H1 (cell line): ENCODE measurements around the gene PARK7. TPM values are rescaled to one million over a fixed set of nuclear protein-coding genes. Genes with fewer than 3 reads are reported as not detected.

Source experiments
- CTCF ChIA-PET: fragments of 300-600 bp; sonication (Branson Sonifier 250); formaldehyde crosslinking; loops from one replicate; lab custom pipeline; 2021; ENCODE audit not compliant: partially characterized antibody; lab: Charles Lee
- POLR2A ChIA-PET: fragments of 300-600 bp; sonication (Branson Sonifier 250); formaldehyde crosslinking; loops from one replicate; lab custom pipeline; 2021; ENCODE audit warnings: inconsistent platforms; ENCODE audit not compliant: partially characterized antibody; lab: Charles Lee
- DNase-seq, 2 experiments: peaks; one replicate each; pipeline versions ENCODE4 v3.0.0 to v3.0.0-alpha.2; 2010 to 2022; ENCODE audit warnings: low spot score in 2 of 2, low read depth in 1 of 2, mixed read lengths in 1 of 2
- FAIRE-seq: peaks from 2 replicates; lab custom pipeline; 2011; peaks lifted over from hg19 to GRCh38; lab: Jason Lieb, UNC
- H2AFZ ChIP-seq: 2 replicates; pipeline ENCODE4 v1.8.1; 2012; ENCODE audit warnings: low read length, inconsistent platforms
- H2AK5ac ChIP-seq: 2 replicates; pipeline ENCODE4 v1.6.1; 2013; ENCODE audit warnings: low read depth, low read length
- H2BK120ac ChIP-seq: replicated peaks from 2 replicates; pipeline ENCODE3; 2013; ENCODE audit warnings: low read depth, low read length, inconsistent platforms
- H2BK12ac ChIP-seq: 2 replicates; pipeline ENCODE4 v1.6.1; 2013; ENCODE audit warnings: low read depth, low read length
- H2BK15ac ChIP-seq: 2 replicates; pipeline ENCODE4 v1.6.1; 2013; ENCODE audit warnings: low read length
- H2BK20ac ChIP-seq: 2 replicates; pipeline ENCODE4 v1.6.1; 2013; ENCODE audit warnings: low read length
- H2BK5ac ChIP-seq: 2 replicates; pipeline ENCODE4 v1.6.1; 2013; ENCODE audit warnings: low read depth, low read length
- H3K14ac ChIP-seq: 2 replicates; pipeline ENCODE4 v1.6.1; 2013; ENCODE audit warnings: inconsistent platforms; ENCODE audit not compliant: insufficient read length
- H3K18ac ChIP-seq: 2 replicates; pipeline ENCODE4 v1.6.1; 2013; ENCODE audit warnings: low read length; ENCODE audit errors: extremely low read depth
- H3K23ac ChIP-seq: 2 replicates; pipeline ENCODE4 v1.6.1; 2013; ENCODE audit warnings: inconsistent platforms; ENCODE audit not compliant: insufficient read length
- H3K23me2 ChIP-seq: 2 replicates; pipeline ENCODE4 v1.6.1; 2013; ENCODE audit warnings: low read depth, low read length
- H3K27ac ChIP-seq: 2 replicates; pipeline ENCODE4 v1.6.1; 2011; ENCODE audit warnings: low read depth, low read length, inconsistent platforms
- H3K27me3 ChIP-seq, 4 experiments: replicated peaks in 1 of 4; 1 replicate in 1 of 4; 2 replicates in 3 of 4; pipeline versions ENCODE4 v1.6.1 to v1.8.1; 2011 to 2013; ENCODE audit warnings: low read length in 3 of 4, mild to moderate bottlenecking in 3 of 4, inconsistent platforms in 2 of 4, mixed read lengths in 2 of 4, moderate library complexity in 1 of 4; ENCODE audit not compliant: control insufficient read depth in 3 of 4, insufficient read depth in 3 of 4; ENCODE audit errors: extremely low read depth in 1 of 4
- H3K36me3 ChIP-seq, 4 experiments: 2 replicates each; pipeline versions ENCODE4 v1.6.1 to v1.8.1; 2011 to 2013; ENCODE audit warnings: mild to moderate bottlenecking in 4 of 4, low read length in 3 of 4, moderate library complexity in 2 of 4, control low read depth in 1 of 4, inconsistent platforms in 1 of 4; ENCODE audit not compliant: insufficient read depth in 4 of 4, control insufficient read depth in 2 of 4
- H3K4ac ChIP-seq: replicated peaks from 2 replicates; pipeline ENCODE3; 2013; ENCODE audit warnings: low read length, low read depth, mixed read lengths, inconsistent platforms; ENCODE audit not compliant: insufficient read length
- H3K4me1 ChIP-seq, 4 experiments: replicated peaks in 1 of 4; 1 replicate in 1 of 4; 2 replicates in 3 of 4; pipeline versions ENCODE4 v1.6.1 to v1.8.1; 2011 to 2013; ENCODE audit warnings: low read length in 3 of 4, inconsistent platforms in 2 of 4, mixed read lengths in 1 of 4; ENCODE audit not compliant: insufficient read depth in 4 of 4, control insufficient read depth in 3 of 4
- H3K4me2 ChIP-seq, 2 experiments: 2 replicates each; pipeline versions ENCODE4 v1.6.1 to v1.8.1; 2011 to 2013; ENCODE audit warnings: low read depth in 2 of 2, low read length in 2 of 2, control low read depth in 1 of 2, inconsistent platforms in 1 of 2, mild to moderate bottlenecking in 1 of 2; ENCODE audit not compliant: insufficient read depth in 1 of 2
- H3K4me3 ChIP-seq, 4 experiments: fragments of 200-600, 300-600 bp in 1 of 4; sonication (generic), shearing (Covaris generic), sonication (Bioruptor Twin) in 1 of 4; 2 replicates each; pipeline versions ENCODE4 v1.5.1 to v1.8.1; 2011 to 2016; ENCODE audit warnings: low read length in 4 of 4, low read depth in 3 of 4, control low read depth in 2 of 4, inconsistent platforms in 2 of 4, mild to moderate bottlenecking in 2 of 4, mixed read lengths in 1 of 4, moderate library complexity in 1 of 4; ENCODE audit not compliant: insufficient read depth in 2 of 4; ENCODE audit errors: extremely low read depth in 1 of 4
- H3K56ac ChIP-seq: replicated peaks from 2 replicates; pipeline ENCODE3; 2013; ENCODE audit warnings: low read depth, mild to moderate bottlenecking, mixed read lengths, low read length, inconsistent platforms; ENCODE audit not compliant: insufficient read length
- H3K79me1 ChIP-seq: 2 replicates; pipeline ENCODE4 v1.6.1; 2013; ENCODE audit warnings: low read depth, low read length, control low read depth
- H3K79me2 ChIP-seq, 2 experiments: 2 replicates each; pipeline versions ENCODE4 v1.6.1 to v1.8.1; 2012 to 2013; ENCODE audit warnings: low read length in 2 of 2, mild to moderate bottlenecking in 2 of 2, inconsistent platforms in 1 of 2; ENCODE audit not compliant: insufficient read depth in 2 of 2, control insufficient read depth in 1 of 2
- H3K9ac ChIP-seq, 4 experiments: replicated peaks in 1 of 4; 1 replicate in 1 of 4; 2 replicates in 3 of 4; pipeline versions ENCODE4 v1.6.1 to v1.8.1; 2011 to 2013; ENCODE audit warnings: low read depth in 3 of 4, low read length in 3 of 4, control low read depth in 2 of 4, mild to moderate bottlenecking in 2 of 4, moderate library complexity in 2 of 4, inconsistent platforms in 1 of 4; ENCODE audit errors: extremely low read depth in 1 of 4
- H3K9me3 ChIP-seq, 2 experiments: 2 replicates each; pipeline versions ENCODE4 v1.6.1 to v1.8.1; 2012 to 2013; ENCODE audit warnings: mild to moderate bottlenecking in 2 of 2, moderate library complexity in 2 of 2, control low read depth in 1 of 2, inconsistent platforms in 1 of 2, low read depth in 1 of 2, low read length in 1 of 2, mixed read lengths in 1 of 2; ENCODE audit not compliant: insufficient read depth in 2 of 2
- H4K20me1 ChIP-seq, 2 experiments: replicated peaks in 1 of 2; 2 replicates each; pipeline versions ENCODE3 to v1.8.1; 2011 to 2013; ENCODE audit warnings: inconsistent platforms in 2 of 2, low read length in 2 of 2, mild to moderate bottlenecking in 1 of 2; ENCODE audit not compliant: insufficient read depth in 2 of 2, control insufficient read depth in 1 of 2
- H4K5ac ChIP-seq: 2 replicates; pipeline ENCODE4 v1.6.1; 2013; ENCODE audit warnings: low read length, low read depth, mixed read lengths, inconsistent platforms; ENCODE audit not compliant: insufficient read length
- H4K8ac ChIP-seq: 2 replicates; pipeline ENCODE4 v1.8.0; 2013; ENCODE audit warnings: mild to moderate bottlenecking, moderate library complexity, low read length, inconsistent platforms; ENCODE audit not compliant: insufficient read depth; ENCODE audit errors: extremely low read depth
- H4K91ac ChIP-seq: replicated peaks from 2 replicates; pipeline ENCODE3; 2013; ENCODE audit warnings: low read length, mixed read lengths, inconsistent platforms; ENCODE audit not compliant: insufficient read length
- HDAC6 ChIP-seq: IDR thresholded peaks from one replicate; pipeline ENCODE4 v1.7.1; 2012; ENCODE audit warnings: low read depth, mild to moderate bottlenecking, inconsistent platforms, low read length, moderate library complexity
- JUN ChIP-seq: IDR thresholded peaks from 2 replicates; pipeline ENCODE4 v1.6.1; 2011; ENCODE audit warnings: low read depth, mild to moderate bottlenecking, improper control_type of control experiment, low read length
- JUND ChIP-seq: IDR thresholded peaks from 2 replicates; pipeline ENCODE4 v1.6.1; 2011; ENCODE audit warnings: mild to moderate bottlenecking, improper control_type of control experiment, low read length
- POLR2A ChIP-seq, 2 experiments: IDR thresholded peaks; 1 replicate in 1 of 2; 2 replicates in 1 of 2; pipeline ENCODE4 v1.6.1; 2011; ENCODE audit warnings: low read depth in 2 of 2, low read length in 2 of 2, mild to moderate bottlenecking in 2 of 2; ENCODE audit errors: control extremely low read depth in 1 of 2
- SAP30 ChIP-seq: fragments of 300-600 bp; sonication (generic); IDR thresholded peaks from 2 replicates; pipeline ENCODE4 v1.7.1; 2012; ENCODE audit warnings: low read length, moderate library complexity, mild to moderate bottlenecking, inconsistent platforms; ENCODE audit not compliant: insufficient read depth, insufficient replicate concordance
- SIRT6 ChIP-seq: IDR thresholded peaks from one replicate; pipeline ENCODE4 v1.7.1; 2012; ENCODE audit warnings: low read length, inconsistent platforms
- SP1 ChIP-seq: IDR thresholded peaks from 2 replicates; pipeline ENCODE4 v1.6.1; 2011; ENCODE audit warnings: low read depth, low read length
- SP4 ChIP-seq: IDR thresholded peaks from 2 replicates; pipeline ENCODE4 v1.6.1; 2012; ENCODE audit warnings: low read length, inconsistent platforms
- TAF1 ChIP-seq: IDR thresholded peaks from 2 replicates; pipeline ENCODE4 v1.6.1; 2011; ENCODE audit warnings: mild to moderate bottlenecking, low read depth, low read length
- TAF7 ChIP-seq: optimal IDR thresholded peaks from 2 replicates; pipeline ENCODE3; 2011; ENCODE audit warnings: low read depth, mild to moderate bottlenecking, inconsistent platforms, low read length, moderate library complexity, borderline replicate concordance
- WGBS, 2 experiments: shearing (Covaris generic) in 1 of 2; methylation state at CpG; one replicate each; pipeline versions ENCODE4 v1.1.6 to v1.1.7; 2013 to 2015; ENCODE audit warnings: low lambda C conversion rate in 2 of 2, mixed read lengths in 2 of 2, inconsistent platforms in 1 of 2, low coverage in 1 of 2, missing lambda C conversion rate in 1 of 2; ENCODE audit not compliant: insufficient replicate concordance in 2 of 2, insufficient coverage in 1 of 2, insufficient read length in 1 of 2; ENCODE audit errors: extremely low coverage in 1 of 2, missing lambda C conversion rate in 1 of 2; 5-methylcytosine and 5-hydroxymethylcytosine counted together
- polyA plus RNA-seq, 7 experiments: library from polyadenylated mRNA; depleted of rRNA in 3 of 7; stranded (reverse) in 5 of 7; unstranded in 2 of 7; fragments of >200 nt in 5 of 7; fragments of 200-250 nt in 2 of 7; gene quantifications; 1 replicate in 5 of 7; 2 replicates in 1 of 7; 4 replicates in 1 of 7; pipeline versions ENCODE4 v1.2.1 to v1.2.3, GENCODE V29; 2011 to 2013; ENCODE audit warnings: missing spikeins in 2 of 7, mixed read lengths in 2 of 7
- total RNA-seq: library from RNA; stranded (reverse); fragmentation: NEBNext Ultra II Directional; extraction: Animal tissue kit (Norgen Biotek cat#: 25700); gene quantifications from 2 replicates; pipeline ENCODE4 v1.2.1, GENCODE V29; 2021
- TF ChIP-seq, protein P1 (sequence below), 3 experiments: IDR thresholded peaks; 1 replicate in 2 of 3; 2 replicates in 1 of 3; pipeline versions ENCODE4 v1.5.1 to v1.6.1; 2011; ENCODE audit warnings: low read length in 3 of 3, mild to moderate bottlenecking in 3 of 3, inconsistent platforms in 2 of 3, low read depth in 1 of 3, moderate library complexity in 1 of 3; ENCODE audit not compliant: insufficient read depth in 1 of 3; ENCODE audit errors: control extremely low read depth in 1 of 3
- TF ChIP-seq, protein P2 (sequence below): IDR thresholded peaks from 2 replicates; pipeline ENCODE4 v1.6.1; 2012; ENCODE audit warnings: inconsistent platforms

The PARK7 gene
- total and polyA plus RNA-seq, 2 of the 8 experiments (the other 6 are each of a cell fraction or from before 2014, with no cell fraction given), result 206 to 383 TPM

DNA sequence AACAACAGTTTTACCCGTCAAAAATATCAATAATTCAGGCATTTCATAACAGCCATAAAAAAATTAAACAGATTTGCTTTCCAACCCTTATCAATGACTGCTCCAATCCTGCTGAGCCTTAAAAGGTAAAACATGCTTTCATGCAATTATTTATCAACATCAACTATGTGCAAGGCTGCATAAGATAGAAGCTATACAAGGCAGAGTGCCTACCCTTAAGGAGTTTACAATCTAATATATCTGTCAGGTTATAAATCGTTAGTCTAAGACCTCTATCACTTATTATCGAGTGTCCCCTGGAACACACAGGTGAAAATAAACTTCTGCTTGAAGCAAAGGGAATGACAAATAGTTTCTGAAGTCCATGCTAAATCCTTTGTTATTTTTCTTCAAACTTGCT is 62.8 kb downstream of the PARK7 start:
- H3K23me2 ChIP-seq, result peaks cover 8% of the 10 kb centered on the region
- H3K27me3 ChIP-seq, result peaks cover 0 to 8% (median 6%) of the 10 kb centered on the region in 4 experiments; a peak in 5 of 7 replicates
- H3K18ac ChIP-seq, result no peak overlapping the region
- H2BK120ac ChIP-seq, result no peak overlapping the region
- H3K56ac ChIP-seq, result no peak overlapping the region
- H3K27ac ChIP-seq, result no peak overlapping the region
- no peak overlapping the region for H3K9ac ChIP-seq
- no peak overlapping the region for H4K5ac ChIP-seq
- no peak overlapping the region for H4K8ac ChIP-seq
- CTCF ChIA-PET, result interaction anchor here (1.0 to 2.7 kb wide), 5 partner anchors 9 to 292 kb away, joined by 3 to 18 read pairs (median 8); no protein-coding TSS in a partner anchor
- H2BK20ac ChIP-seq, result no peak overlapping the region
- H2AFZ ChIP-seq, result no peak overlapping the region
- H3K79me1 ChIP-seq, result no peaks in the 10 kb centered on the region
- no peak overlapping the region for H3K14ac ChIP-seq
- H3K4me1 ChIP-seq, result peaks cover 11 to 29% (median 22%) of the 10 kb centered on the region in 4 experiments
- 90% methylated on average over 3 of the region's 3 CpGs; no CpG with 5 or more reads in 1 of the 2 experiments for WGBS, 2 experiments
- no peak overlapping the region for H2BK5ac ChIP-seq
- peaks cover 10 to 12% of the 10 kb centered on the region in 2 experiments for H4K20me1 ChIP-seq
- POLR2A ChIA-PET, result interaction anchor here (0.6 to 1.8 kb wide), 7 partner anchors 9 to 294 kb away, joined by 3 to 12 read pairs (median 3); partner anchors contain the start of gene SLC45A1
- H2BK12ac ChIP-seq, result no peak overlapping the region
- H3K4me2 ChIP-seq, result peak overlapping the region; percentile 97 to 100; a peak in 3 of 4 replicates
- H3K79me2 ChIP-seq, result peaks cover 16 to 65% of the 10 kb centered on the region in 2 experiments
- peak overlapping the region in 3 of 4 experiments; percentile 63 to 85 (median 69); a peak in 4 of 8 replicates for H3K4me3 ChIP-seq
- no peaks in the 10 kb centered on the region for H3K9me3 ChIP-seq
- H4K91ac ChIP-seq, result no peak overlapping the region
- H2BK15ac ChIP-seq, result no peak overlapping the region
- no peak overlapping the region for H3K4ac ChIP-seq
- H3K23ac ChIP-seq, result no peak overlapping the region
- FAIRE-seq (no peak), DNase-seq (no peak)
- no peaks in the 10 kb centered on the region for H3K36me3 ChIP-seq
- H2AK5ac ChIP-seq, result no peak overlapping the region
- TF ChIP-seq POLR2A (IDR thresholded peaks at IDR 0.05; ENCODE audit: control extremely low read depth in 1 of 2, low read depth in 2 of 2, low read length in 2 of 2) (no peak), SIRT6 (no peak), SAP30 (no peak), JUND (no peak), SP1 (no peak), HDAC6 (no peak), TAF7 (no peak), TAF1 (no peak), JUN (no peak), SP4 (no peak)
- TF ChIP-seq, protein P1, sequence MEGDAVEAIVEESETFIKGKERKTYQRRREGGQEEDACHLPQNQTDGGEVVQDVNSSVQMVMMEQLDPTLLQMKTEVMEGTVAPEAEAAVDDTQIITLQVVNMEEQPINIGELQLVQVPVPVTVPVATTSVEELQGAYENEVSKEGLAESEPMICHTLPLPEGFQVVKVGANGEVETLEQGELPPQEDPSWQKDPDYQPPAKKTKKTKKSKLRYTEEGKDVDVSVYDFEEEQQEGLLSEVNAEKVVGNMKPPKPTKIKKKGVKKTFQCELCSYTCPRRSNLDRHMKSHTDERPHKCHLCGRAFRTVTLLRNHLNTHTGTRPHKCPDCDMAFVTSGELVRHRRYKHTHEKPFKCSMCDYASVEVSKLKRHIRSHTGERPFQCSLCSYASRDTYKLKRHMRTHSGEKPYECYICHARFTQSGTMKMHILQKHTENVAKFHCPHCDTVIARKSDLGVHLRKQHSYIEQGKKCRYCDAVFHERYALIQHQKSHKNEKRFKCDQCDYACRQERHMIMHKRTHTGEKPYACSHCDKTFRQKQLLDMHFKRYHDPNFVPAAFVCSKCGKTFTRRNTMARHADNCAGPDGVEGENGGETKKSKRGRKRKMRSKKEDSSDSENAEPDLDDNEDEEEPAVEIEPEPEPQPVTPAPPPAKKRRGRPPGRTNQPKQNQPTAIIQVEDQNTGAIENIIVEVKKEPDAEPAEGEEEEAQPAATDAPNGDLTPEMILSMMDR (IDR thresholded peaks at IDR 0.05; ENCODE audit: control extremely low read depth in 1 of 3, insufficient read depth in 1 of 3, low read depth in 1 of 3, low read length in 3 of 3), result no peak
- TF ChIP-seq, protein P2, sequence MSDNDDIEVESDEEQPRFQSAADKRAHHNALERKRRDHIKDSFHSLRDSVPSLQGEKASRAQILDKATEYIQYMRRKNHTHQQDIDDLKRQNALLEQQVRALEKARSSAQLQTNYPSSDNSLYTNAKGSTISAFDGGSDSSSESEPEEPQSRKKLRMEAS, result no peak
